ENCODE measurements around the gene RESP18.

The RESP18 gene

GRCh38 chr2:219352448-219353023, 20.0 kb upstream of the RESP18 start:
- H3K4me3 ChIP-seq (ENCODE audit: low read depth, low read length) = no peak overlapping the region
- peak; percentile 78 for DNase-seq (ENCODE audit: low read depth)
- TF ChIP-seq CTCF (conservative IDR thresholded peaks at IDR 0.05; ENCODE audit: low read depth, low read length) = peak; percentile 83

GRCh38 chr2:219350710-219351221, 18.2 kb upstream of the RESP18 start:
- no peak for TF ChIP-seq CTCF (conservative IDR thresholded peaks at IDR 0.05; ENCODE audit: low read depth, low read length)
- DNase-seq (ENCODE audit: low read depth) = peak; percentile 12

DNA sequence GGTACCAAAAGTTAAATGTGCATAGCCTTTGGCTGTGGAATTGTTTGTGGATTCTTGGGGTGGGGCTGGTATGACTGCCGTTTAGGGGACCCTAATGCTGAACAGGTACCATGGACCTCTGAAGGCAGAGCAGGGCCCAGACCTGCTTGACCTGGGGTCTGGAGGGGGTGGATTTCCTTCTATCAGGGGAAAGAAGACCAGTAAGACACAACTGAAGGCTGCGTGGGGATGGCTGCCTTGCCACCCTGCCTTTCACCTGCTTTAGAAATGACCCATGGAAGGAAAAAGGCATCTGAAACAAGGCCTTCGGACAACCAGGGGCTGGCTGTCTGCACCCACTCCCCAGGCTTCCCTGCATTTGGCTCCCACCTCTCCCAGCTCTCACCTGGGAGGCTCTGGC, 17.7 kb upstream of the RESP18 start:
- H3K4me3 ChIP-seq (ENCODE audit: low read depth, low read length) = no peak overlapping the region
- TF ChIP-seq CTCF (conservative IDR thresholded peaks at IDR 0.05; ENCODE audit: low read depth, low read length) = no peak
- no peak for DNase-seq (ENCODE audit: low read depth)

More at GRCh38 chr2:219350710-219351221, 18.2 kb upstream of the RESP18 start:
- H3K4me3 ChIP-seq (ENCODE audit: low read depth, low read length) = no peak overlapping the region

- no peak overlapping the region for H3K4me3 ChIP-seq (ENCODE audit: low read depth, low read length)
- DNase-seq (ENCODE audit: low read depth) = peak; percentile 75
- TF ChIP-seq CTCF (conservative IDR thresholded peaks at IDR 0.05; ENCODE audit: low read depth, low read length) = no peak
Measured at GRCh38 chr2:219344751-219345430, 12.3 kb upstream of the RESP18 start.

GRCh38 chr2:219335373-219335786, 2.8 kb upstream of the RESP18 start:
- DNase-seq (ENCODE audit: low read depth) = peak; percentile 18
- no peak for TF ChIP-seq CTCF (conservative IDR thresholded peaks at IDR 0.05; ENCODE audit: low read depth, low read length)
- no peak overlapping the region for H3K4me3 ChIP-seq (ENCODE audit: low read depth, low read length)

- no peak overlapping the region for H3K4me3 ChIP-seq (ENCODE audit: low read depth, low read length)
- DNase-seq (ENCODE audit: low read depth) = no peak
- no peak for TF ChIP-seq CTCF (conservative IDR thresholded peaks at IDR 0.05; ENCODE audit: low read depth, low read length)
Measured at GRCh38 chr2:219334076-219334475, 1.5 kb upstream of the RESP18 start.
